HepG2 (cell line): ENCODE results near the gene BID. TPM values are rescaled to one million over a fixed set of nuclear protein-coding genes. Genes with fewer than 3 reads are reported as not detected.

Experiments
- ATAC-seq: fragments of 200-7000 bp; cut with Tn5 transposase; 3 replicates; pipeline ENCODE4 v1.9.1; 2020; ENCODE audit warnings: mild to moderate bottlenecking, moderate library complexity
- BruUV-seq: library from RNA; stranded (reverse); fragments of 400-500 nt; replicated peaks from 2 replicates; lab custom pipeline; 2021; lab: Mats Ljungman, UMichigan
- CTCF ChIA-PET: fragments of 300-600 bp; formaldehyde crosslinking; extraction: SDS; loops from one replicate; lab custom pipeline; 2021; ENCODE audit warnings: low total read pairs, inconsistent platforms, low intra/inter-chr PET ratio; lab: Yijun Ruan, JAX
- POLR2A ChIA-PET: fragments of 350-600 bp; sonication (Branson Sonifier 250); formaldehyde crosslinking; loops from one replicate; lab custom pipeline; 2020; ENCODE audit warnings: antibody characterized with exemption, inconsistent platforms; lab: Yijun Ruan, JAX
- DNase-seq: peaks from one replicate; pipeline ENCODE4 v3.0.0-alpha.2; 2015; ENCODE audit warnings: low spot score
- FAIRE-seq: peaks from 3 replicates; lab custom pipeline; 2011; peaks lifted over from hg19 to GRCh38; lab: Jason Lieb, UNC
- H2AFZ ChIP-seq: one replicate; pipeline ENCODE4 v1.6.1; 2011; ENCODE audit warnings: low read length, inconsistent platforms
- H3K27ac ChIP-seq: fragments of 300-600 bp; 3 replicates; pipeline ENCODE4 v1.8.0; 2011; ENCODE audit warnings: mixed run types, mild to moderate bottlenecking, mixed read lengths, low read length, inconsistent platforms; ENCODE audit not compliant: insufficient read depth; ENCODE audit errors: extremely low read length
- H3K27me3 ChIP-seq, 2 experiments: fragments of 200-600 bp in 1 of 2; 2 replicates in 1 of 2; 3 replicates in 1 of 2; pipeline versions ENCODE4 v1.6.0 to v1.8.0; 2011; ENCODE audit warnings: low read length in 2 of 2, mild to moderate bottlenecking in 2 of 2, moderate library complexity in 2 of 2, inconsistent platforms in 1 of 2; ENCODE audit not compliant: insufficient read depth in 2 of 2, control insufficient read depth in 1 of 2
- H3K36me3 ChIP-seq, 2 experiments: fragments of 200-600 bp in 1 of 2; replicated peaks in 1 of 2; 2 replicates in 1 of 2; 3 replicates in 1 of 2; pipeline versions ENCODE4 v1.5.1 to v1.8.0; 2011; ENCODE audit warnings: low read length in 2 of 2, inconsistent platforms in 1 of 2; ENCODE audit not compliant: insufficient read depth in 2 of 2, control insufficient read depth in 1 of 2
- H3K4me1 ChIP-seq: 2 replicates; pipeline ENCODE4 v1.5.1; 2012; ENCODE audit warnings: low read length, inconsistent platforms; ENCODE audit not compliant: insufficient read depth
- H3K4me2 ChIP-seq: 2 replicates; pipeline ENCODE4 v1.6.0; 2011; ENCODE audit warnings: low read depth, low read length, inconsistent platforms
- H3K4me3 ChIP-seq, 3 experiments: fragments of 200-600 bp in 1 of 3; sonication (generic), shearing (Covaris generic) in 1 of 3; replicated peaks in 1 of 3; 2 replicates each; pipeline ENCODE4 v1.5.1; 2011 to 2016; ENCODE audit warnings: low read length in 3 of 3, inconsistent platforms in 2 of 3, low read depth in 2 of 3, mild to moderate bottlenecking in 2 of 3, control low read depth in 1 of 3, mixed read lengths in 1 of 3; ENCODE audit not compliant: insufficient read depth in 1 of 3
- H3K79me2 ChIP-seq: one replicate; pipeline ENCODE4 v1.6.1; 2011; ENCODE audit warnings: low read length, inconsistent platforms; ENCODE audit not compliant: insufficient read depth
- H3K9ac ChIP-seq: 2 replicates; pipeline ENCODE4 v1.6.0; 2011; ENCODE audit warnings: mild to moderate bottlenecking, low read depth, low read length, inconsistent platforms; ENCODE audit not compliant: insufficient read depth
- H3K9me3 ChIP-seq: 2 replicates; pipeline ENCODE4 v1.5.1; 2012; ENCODE audit warnings: mild to moderate bottlenecking, low read length
- H4K20me1 ChIP-seq: 2 replicates; pipeline ENCODE4 v1.6.0; 2011; ENCODE audit warnings: inconsistent platforms, mild to moderate bottlenecking, low read length, moderate library complexity; ENCODE audit not compliant: insufficient read depth
- CREM ChIP-seq, 2 experiments: sonication (generic) in 1 of 2; formaldehyde crosslinking in 1 of 2; IDR thresholded peaks; 2 replicates each; pipeline versions ENCODE4 v1.4.0 to v1.6.1; 2016 to 2020; ENCODE audit warnings: antibody characterized with exemption in 1 of 2, mild to moderate bottlenecking in 1 of 2, missing genetic modification reagents in 1 of 2
- DPF2 ChIP-seq: sonication (generic); formaldehyde crosslinking; IDR thresholded peaks from 2 replicates; pipeline ENCODE4 v1.4.0; 2020; ENCODE audit warnings: mild to moderate bottlenecking, low read depth, missing genetic modification reagents, borderline replicate concordance
- KIAA2018 ChIP-seq: sonication (generic); formaldehyde crosslinking; IDR thresholded peaks from 2 replicates; pipeline ENCODE4 v1.5.0; 2020; ENCODE audit warnings: mild to moderate bottlenecking, missing genetic modification reagents, borderline replicate concordance
- KMT2B ChIP-seq: IDR thresholded peaks from 2 replicates; pipeline ENCODE4 v1.6.1; 2016; ENCODE audit warnings: missing genetic modification reagents, missing compliant biosample characterization
- ZNF138 ChIP-seq: sonication (generic); formaldehyde crosslinking; IDR thresholded peaks from 2 replicates; pipeline ENCODE4 v1.5.0; 2020; ENCODE audit warnings: mild to moderate bottlenecking, low read depth, missing genetic modification reagents
- ZNF83 ChIP-seq: sonication (generic); formaldehyde crosslinking; IDR thresholded peaks from 2 replicates; pipeline ENCODE4 v1.4.0; 2020; ENCODE audit warnings: missing genetic modification reagents, mild to moderate bottlenecking, borderline replicate concordance
- WGBS: methylation state at CpG from one replicate; pipeline ENCODE4 v1.1.6; 2017; ENCODE audit warnings: low lambda C conversion rate; 5-methylcytosine and 5-hydroxymethylcytosine counted together
- in situ Hi-C: cut with HindIII; loops from 2 replicates; pipeline ENCODE4 v1.10.0; 2017; ENCODE audit warnings: low pct_unique_long_range_greater_than_20kb; ENCODE audit not compliant: extremely low pct_ligation_motif_present
- intact Hi-C: fragments of 100-400 bp; cut with micrococcal nuclease; formaldehyde crosslinking; loops from one replicate; pipeline ENCODE4 v1.10.0; 2022; ENCODE audit not compliant: unreplicated experiment
- polyA plus RNA-seq, 8 experiments: library from polyadenylated mRNA; depleted of rRNA in 3 of 8; stranded (reverse) in 7 of 8; unstranded in 1 of 8; fragments of >200 nt; fragmentation: Illumina TruSeq in 4 of 8; extraction: Trizol in 4 of 8; gene quantifications; 2 replicates each; pipeline versions ENCODE4 v1.2.1 to v1.2.3, GENCODE V29; 2011 to 2016; ENCODE audit warnings: low read depth in 4 of 8, missing spikeins in 1 of 8, mixed read lengths in 1 of 8; ENCODE audit not compliant: insufficient read depth in 1 of 8
- total RNA-seq, 5 experiments: library from RNA; depleted of rRNA; stranded (reverse); fragments of >200 nt; fragmentation: Illumina TruSeq; extraction: Trizol; gene quantifications; 2 replicates each; pipeline ENCODE4 v1.2.3, GENCODE V29; 2016; ENCODE audit warnings: low read depth in 1 of 5
- TF ChIP-seq, protein P1 (sequence below): sonication (generic); formaldehyde crosslinking; IDR thresholded peaks from 2 replicates; pipeline ENCODE4 v1.5.1; 2020; ENCODE audit warnings: missing genetic modification reagents, mild to moderate bottlenecking, borderline replicate concordance

The BID gene
- total and polyA plus RNA-seq, 2 of the 13 experiments (the other 11 are each of a cell fraction or from before 2014, with no cell fraction given): 35.3 to 51.7 TPM

DNA sequence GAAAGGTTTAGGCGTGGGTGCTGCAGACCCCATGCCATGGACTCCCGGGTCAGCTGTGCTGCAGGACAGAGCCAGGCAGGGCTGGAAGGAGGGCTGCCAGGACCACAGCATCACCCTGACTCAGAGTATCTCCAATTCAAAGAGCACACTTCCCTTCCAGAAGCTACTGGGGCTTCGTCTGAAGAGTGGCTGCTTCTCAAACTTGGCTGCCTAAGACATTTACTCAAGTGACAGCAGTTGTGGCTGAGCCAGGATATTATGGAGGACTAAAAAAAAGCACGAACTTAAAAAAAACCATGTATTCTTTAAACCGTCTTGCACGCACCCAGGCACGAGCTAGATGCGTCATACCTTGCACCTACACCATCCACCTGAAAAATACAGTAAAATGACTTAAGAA, 13.0 kb upstream of the BID start:
- H3K27me3 ChIP-seq: no peaks in the 10 kb centered on the region
- TF ChIP-seq ZNF138 (CRISPR knock-in tag) (no peak), ZNF83 (CRISPR knock-in tag) (no peak), CREM (IDR thresholded peaks at IDR 0.05) (peak; percentile 1; the same call in 1 of the 2 replicates), CREM (CRISPR knock-in tag; IDR thresholded peaks at IDR 0.05) (no peak), KIAA2018 (CRISPR knock-in tag) (no peak), KMT2B (CRISPR knock-in tag) (no peak), DPF2 (CRISPR knock-in tag) (no peak)
- TF ChIP-seq, protein P1, sequence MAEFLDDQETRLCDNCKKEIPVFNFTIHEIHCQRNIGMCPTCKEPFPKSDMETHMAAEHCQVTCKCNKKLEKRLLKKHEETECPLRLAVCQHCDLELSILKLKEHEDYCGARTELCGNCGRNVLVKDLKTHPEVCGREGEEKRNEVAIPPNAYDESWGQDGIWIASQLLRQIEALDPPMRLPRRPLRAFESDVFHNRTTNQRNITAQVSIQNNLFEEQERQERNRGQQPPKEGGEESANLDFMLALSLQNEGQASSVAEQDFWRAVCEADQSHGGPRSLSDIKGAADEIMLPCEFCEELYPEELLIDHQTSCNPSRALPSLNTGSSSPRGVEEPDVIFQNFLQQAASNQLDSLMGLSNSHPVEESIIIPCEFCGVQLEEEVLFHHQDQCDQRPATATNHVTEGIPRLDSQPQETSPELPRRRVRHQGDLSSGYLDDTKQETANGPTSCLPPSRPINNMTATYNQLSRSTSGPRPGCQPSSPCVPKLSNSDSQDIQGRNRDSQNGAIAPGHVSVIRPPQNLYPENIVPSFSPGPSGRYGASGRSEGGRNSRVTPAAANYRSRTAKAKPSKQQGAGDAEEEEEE (CRISPR knock-in tag): no peak
- H3K4me3 ChIP-seq: peak overlapping the region in 1 of 3 experiments; percentile 51; a peak in 2 of 6 replicates
- peak overlapping the region; percentile 42; the same call in 1 of the 2 replicates for H3K9ac ChIP-seq
- peak overlapping the region; percentile 68 for H3K4me2 ChIP-seq
- H2AFZ ChIP-seq: no peak overlapping the region
- ATAC-seq (no peak; the same call in 2 of the 3 replicates), DNase-seq (no peak), FAIRE-seq (no peak)
- ChIA-PET POLR2A (interaction anchor here (0.7 to 3.1 kb wide), 13 partner anchors 10 to 363 kb away, joined by 3 to 24 read pairs (median 6); partner anchors contain the start of genes BID, PEX26 and USP18), CTCF (interaction anchor here (1.0 to 2.9 kb wide), 2 partner anchors 33 to 45 kb away, joined by 3 to 24 read pairs; no protein-coding TSS in a partner anchor)
- peaks cover 4 to 6% of the 10 kb centered on the region in 2 experiments; a peak in 2 of 5 replicates for H3K36me3 ChIP-seq
- no peaks in the 10 kb centered on the region for H4K20me1 ChIP-seq
- in situ Hi-C loops: no loop called here
- BruUV-seq: no TSS peak
- intact Hi-C loops: loop anchor here (2.0 kb wide), 1 partner anchor 26 kb away; no protein-coding TSS in a partner anchor
- no peaks in the 10 kb centered on the region for H3K79me2 ChIP-seq
- H3K27ac ChIP-seq: peak overlapping the region; percentile 68
- H3K9me3 ChIP-seq: no peaks in the 10 kb centered on the region
- WGBS: 79% methylated on average over 8 of the region's 8 CpGs
- peaks cover 41% of the 10 kb centered on the region for H3K4me1 ChIP-seq
